T-cell (primary cell): ENCODE results near the gene TUBGCP6. TPM values are rescaled to one million over a fixed set of nuclear protein-coding genes. Genes with fewer than 3 reads are reported as not detected.

ENCODE experiments used
- ATAC-seq, 4 experiments: fragments of 200-7000 bp in 3 of 4; fragments of 150-1000 bp in 1 of 4; cut with Tn5 transposase; replicated peaks in 1 of 4; 1 replicate in 3 of 4; 2 replicates in 1 of 4; pipeline ENCODE4 v1.10.0; 2021; ENCODE audit warnings: moderate library complexity in 3 of 4, mild to moderate bottlenecking in 2 of 4, moderate number of reproducible peaks in 1 of 4
- CTCF ChIA-PET, 2 donors: fragments of 300-600 bp; sonication (Branson Sonifier 250); formaldehyde crosslinking; loops; one replicate each; lab custom pipeline; 2022; ENCODE audit warnings: antibody characterized with exemption in 2 of 2; lab: Charles Lee
- POLR2A ChIA-PET, 2 donors: fragments of 300-600 bp; sonication (Branson Sonifier 250); formaldehyde crosslinking; loops; one replicate each; lab custom pipeline; 2022; ENCODE audit warnings: antibody characterized with exemption in 2 of 2; lab: Charles Lee
- DNase-seq, 35 experiments: peaks; one replicate each; pipeline versions ENCODE4 v3.0.0 to v3.0.0-alpha.2; 2013 to 2023
- H3K27ac ChIP-seq: one replicate; pipeline ENCODE4 v1.5.1; 2013; ENCODE audit warnings: low read length
- H3K27me3 ChIP-seq, 2 experiments: replicated peaks in 1 of 2; 1 replicate in 1 of 2; 2 replicates in 1 of 2; pipeline versions ENCODE4 v1.6.1 to v1.7.0; 2013; ENCODE audit warnings: low read length in 1 of 2, mixed read lengths in 1 of 2; ENCODE audit not compliant: control insufficient read depth in 2 of 2, insufficient read depth in 2 of 2; ENCODE audit errors: extremely low read depth in 1 of 2
- H3K36me3 ChIP-seq, 2 donors: 1 replicate in 1 of 2; 2 replicates in 1 of 2; pipeline versions ENCODE4 v1.6.1 to v1.7.0; 2013; ENCODE audit warnings: low read length in 1 of 2; ENCODE audit not compliant: control insufficient read depth in 2 of 2, insufficient read depth in 1 of 2; ENCODE audit errors: extremely low read depth in 1 of 2
- H3K4me1 ChIP-seq, 2 experiments: 1 replicate in 1 of 2; 2 replicates in 1 of 2; pipeline versions ENCODE4 v1.6.1 to v1.7.0; 2013; ENCODE audit warnings: low read length in 2 of 2, mixed read lengths in 1 of 2; ENCODE audit not compliant: insufficient read depth in 2 of 2, control insufficient read depth in 1 of 2; ENCODE audit errors: extremely low read depth in 1 of 2
- H3K4me3 ChIP-seq, 2 donors: 1 replicate in 1 of 2; 2 replicates in 1 of 2; pipeline versions ENCODE4 v1.5.1 to v1.7.0; 2013; ENCODE audit warnings: mild to moderate bottlenecking in 2 of 2, low read length in 1 of 2, moderate library complexity in 1 of 2; ENCODE audit not compliant: control insufficient read depth in 1 of 2; ENCODE audit errors: extremely low read depth in 1 of 2
- H3K9me3 ChIP-seq: 2 replicates; pipeline ENCODE4 v1.7.0; 2013
- H3K27ac Mint-ChIP-seq, 2 donors: one replicate each; pipeline ENCODE4 v1.8.0; 2020 to 2021; ENCODE audit warnings: mild to moderate bottlenecking in 2 of 2, mixed read lengths in 2 of 2
- H3K27me3 Mint-ChIP-seq, 2 donors: one replicate each; pipeline ENCODE4 v1.8.0; 2021 to 2022; ENCODE audit warnings: mixed read lengths in 2 of 2
- H3K36me3 Mint-ChIP-seq: one replicate; pipeline ENCODE4 v1.8.0; 2021; ENCODE audit warnings: mixed read lengths
- H3K4me1 Mint-ChIP-seq, 3 donors: one replicate each; pipeline ENCODE4 v1.8.0; 2020 to 2022; ENCODE audit warnings: mixed read lengths in 3 of 3, mild to moderate bottlenecking in 1 of 3
- H3K4me3 Mint-ChIP-seq, 3 donors: one replicate each; pipeline ENCODE4 v1.8.0; 2020 to 2022; ENCODE audit warnings: mild to moderate bottlenecking in 3 of 3, mixed read lengths in 3 of 3, moderate library complexity in 3 of 3
- H3K9me3 Mint-ChIP-seq, 3 donors: one replicate each; pipeline ENCODE4 v1.8.0; 2020 to 2022; ENCODE audit warnings: mixed read lengths in 3 of 3
- WGBS: methylation state at CpG from one replicate; pipeline ENCODE4 v1.1.5; 2013; ENCODE audit warnings: missing lambda C conversion rate; ENCODE audit not compliant: insufficient coverage; 5-methylcytosine and 5-hydroxymethylcytosine counted together
- total RNA-seq, 35 experiments: library from RNA in 6 of 35; stranded (reverse) in 6 of 35; fragments of 120-200 nt in 1 of 35; gene quantifications; one replicate each; pipeline versions ENCODE4 v1.2.1 to v1.2.4 and lab custom pipeline; 2013 to 2026

Gene TUBGCP6
- total RNA-seq, 5 donors from 2014 or later (not counting 1 experiment from before 2014, with no cell fraction given) = 129 to 144 (median 132) TPM

GRCh38 chr22:50186761-50187523 lies 57.9 kb downstream of the TUBGCP6 start:
- ChIA-PET CTCF (interaction anchor here in 1 of 2 donors (0.6 kb wide), 1 partner anchor 33 kb away, joined by 3 read pairs; no protein-coding TSS in a partner anchor), POLR2A (no interaction called here)
- 32% methylated on average over 25 of the region's 26 CpGs for WGBS
- H3K27me3 Mint-ChIP-seq = no peaks in the 10 kb centered on the region
- no peaks in the 10 kb centered on the region for H3K36me3 Mint-ChIP-seq
- H3K4me3 Mint-ChIP-seq = peak overlapping the region; percentile 86 to 95 (median 89)
- no peaks in the 10 kb centered on the region for H3K9me3 Mint-ChIP-seq
- peak in 2 of 35 experiments; percentile 30 to 52 for DNase-seq
- peaks cover 25 to 69% of the 10 kb centered on the region in 2 experiments for H3K4me1 ChIP-seq
- peaks cover 0 to 3% of the 10 kb centered on the region in 2 donors for H3K36me3 ChIP-seq
- ATAC-seq = no peak
- peaks cover 26 to 47% (median 44%) of the 10 kb centered on the region in 3 donors for H3K4me1 Mint-ChIP-seq
- no peaks in the 10 kb centered on the region for H3K9me3 ChIP-seq
- peaks cover 0 to 16% of the 10 kb centered on the region in 2 experiments for H3K27me3 ChIP-seq
- peak overlapping the region; percentile 55 to 57 for H3K4me3 ChIP-seq
- H3K27ac Mint-ChIP-seq = peak overlapping the region; percentile 93 to 94
- H3K27ac ChIP-seq = peak overlapping the region; percentile 74

GRCh38 chr22:50186181-50186714 lies 58.6 kb downstream of the TUBGCP6 start:
- Mint-ChIP-seq H3K27me3 (no peaks in the 10 kb centered on the region), H3K36me3 (no peaks in the 10 kb centered on the region), H3K4me3 (peak overlapping the region; percentile 86 to 95 (median 89))

GRCh38 chr22:50185375-50186087 lies 59.3 kb downstream of the TUBGCP6 start, which contains the start of gene TRABD:
TRABD (plus strand) TSS chr22:50185913; CDS start chr22:50193061, 7,148 bp downstream.
- peak within 1 kb of the TSS; percentile 93 to 94 for H3K27ac Mint-ChIP-seq
- DNase-seq (peak; percentile 74 to 95 (median 84)), ATAC-seq (peak; percentile 74 to 83 (median 77))
- peaks cover 23 to 54% of the 10 kb centered on the region in 2 experiments for H3K4me1 ChIP-seq
- ChIA-PET POLR2A (no interaction called here), CTCF (no interaction called here)
- H3K9me3 ChIP-seq = no peaks in the 10 kb centered on the region
- WGBS = 4% methylated on average over 40 of the region's 90 CpGs
- peaks cover 0 to 3% of the 10 kb centered on the region in 2 donors for H3K36me3 ChIP-seq
- H3K27ac ChIP-seq = peak within 1 kb of the TSS; percentile 74
- H3K4me1 Mint-ChIP-seq = peaks cover 16 to 38% (median 35%) of the 10 kb centered on the region in 3 donors
- H3K4me3 ChIP-seq = peak within 1 kb of the TSS; percentile 57 to 79
- H3K9me3 Mint-ChIP-seq = no peaks in the 10 kb centered on the region
- H3K27me3 ChIP-seq = peaks cover 0 to 21% of the 10 kb centered on the region in 2 experiments
- H3K4me3 Mint-ChIP-seq = peak within 1 kb of the TSS; percentile 86 to 95 (median 89)
- H3K27me3 Mint-ChIP-seq = no peaks in the 10 kb centered on the region
- no peaks in the 10 kb centered on the region for H3K36me3 Mint-ChIP-seq

More at GRCh38 chr22:50186181-50186714, 58.6 kb downstream of the TUBGCP6 start:
- CTCF ChIA-PET = no interaction called here
- H3K4me1 ChIP-seq = peaks cover 23 to 62% of the 10 kb centered on the region in 2 experiments
- H3K9me3 Mint-ChIP-seq = no peaks in the 10 kb centered on the region
- POLR2A ChIA-PET = no interaction called here
- DNase-seq (no peak), ATAC-seq (no peak)
- under 1% methylated on average over 41 of the region's 47 CpGs for WGBS
- H3K36me3 ChIP-seq = peaks cover 0 to 3% of the 10 kb centered on the region in 2 donors
- no peaks in the 10 kb centered on the region for H3K9me3 ChIP-seq
- peaks cover 19 to 40% (median 37%) of the 10 kb centered on the region in 3 donors for H3K4me1 Mint-ChIP-seq
- H3K27ac Mint-ChIP-seq = peak overlapping the region; percentile 93 to 94
- peak overlapping the region; percentile 74 for H3K27ac ChIP-seq
- H3K4me3 ChIP-seq = peak overlapping the region; percentile 55 to 57
- peaks cover 0 to 16% of the 10 kb centered on the region in 2 experiments for H3K27me3 ChIP-seq

DNA sequence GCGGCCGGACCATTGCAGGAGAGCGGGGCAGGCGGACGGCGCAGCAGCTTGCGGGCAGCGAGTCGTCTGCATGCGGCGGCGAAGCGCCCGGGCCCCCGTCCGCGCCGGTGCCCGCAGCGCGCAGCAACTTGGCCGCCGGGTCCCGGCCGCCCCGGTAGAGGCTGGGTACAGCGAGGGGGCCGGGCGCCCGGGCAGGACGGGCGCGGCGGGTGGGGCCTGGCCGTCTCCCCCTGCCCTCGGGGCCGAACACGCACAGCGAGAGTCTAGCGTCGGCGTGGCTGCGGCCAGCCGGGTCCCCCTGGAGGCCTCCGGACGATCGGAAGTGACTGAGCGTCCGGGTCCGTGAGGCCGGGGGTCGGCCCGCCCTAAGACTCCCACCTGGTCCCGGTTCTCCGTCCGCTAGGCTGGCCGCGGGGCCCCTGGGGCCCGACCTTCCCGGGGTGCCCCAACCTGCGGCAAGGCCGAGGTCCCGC lies 59.9 kb downstream of the TUBGCP6 start:
- ChIA-PET CTCF (no interaction called here), POLR2A (no interaction called here)
- Mint-ChIP-seq H3K36me3 (no peaks in the 10 kb centered on the region), H3K27ac (no peak overlapping the region), H3K4me3 (peak overlapping the region in 2 of 3 donors; percentile 57 to 86), H3K4me1 (peaks cover 16 to 37% (median 34%) of the 10 kb centered on the region in 3 donors), H3K27me3 (peaks cover 0 to under 1% of the 10 kb centered on the region in 2 donors), H3K9me3 (no peaks in the 10 kb centered on the region)
- WGBS = 17% methylated on average over 61 of the region's 63 CpGs
- Histone ChIP-seq H3K9me3 (no peaks in the 10 kb centered on the region), H3K4me1 (peaks cover 20 to 50% of the 10 kb centered on the region in 2 experiments), H3K27me3 (peaks cover 0 to 27% of the 10 kb centered on the region in 2 experiments), H3K27ac (no peak overlapping the region), H3K4me3 (peak overlapping the region; percentile 57 to 79), H3K36me3 (peaks cover 0 to 3% of the 10 kb centered on the region in 2 donors)
- ATAC-seq (no peak), DNase-seq (no peak)

GRCh38 chr22:50184004-50184901 lies 60.6 kb downstream of the TUBGCP6 start:
- peaks cover 14 to 45% of the 10 kb centered on the region in 2 experiments for H3K4me1 ChIP-seq
- POLR2A ChIA-PET = no interaction called here
- WGBS = 71% methylated on average over 26 of the region's 32 CpGs

More at GRCh38 chr22:50184004-50184901, 60.6 kb downstream of the TUBGCP6 start:
- Mint-ChIP-seq H3K27me3 (peaks cover 4 to 5% of the 10 kb centered on the region in 2 donors), H3K4me3 (peak overlapping the region; percentile 57 to 75 (median 63)), H3K9me3 (no peaks in the 10 kb centered on the region), H3K4me1 (peaks cover 15 to 34% (median 29%) of the 10 kb centered on the region in 3 donors), H3K27ac (no peak overlapping the region), H3K36me3 (no peaks in the 10 kb centered on the region)
- Histone ChIP-seq H3K36me3 (peaks cover 0 to 3% of the 10 kb centered on the region in 2 donors), H3K9me3 (no peaks in the 10 kb centered on the region), H3K27ac (no peak overlapping the region), H3K4me3 (no peak overlapping the region), H3K27me3 (peaks cover 0 to 32% of the 10 kb centered on the region in 2 experiments)
- DNase-seq (no peak), ATAC-seq (no peak)
- CTCF ChIA-PET = no interaction called here
